Prostate gland (tissue), 2 donors: ENCODE data around the gene RAB27B. TPM values are rescaled to one million over a fixed set of nuclear protein-coding genes. Genes with fewer than 3 reads are reported as not detected.

Source experiments
- DNase-seq: peaks from one replicate; pipeline ENCODE4 v3.0.0-alpha.2; 2019; ENCODE audit warnings: low spot score
- H3K27ac ChIP-seq, 2 donors: fragments of 200-600 bp; sonication (generic); 2 replicates each; pipeline ENCODE4 v1.5.1; 2017 to 2019
- H3K27me3 ChIP-seq: fragments of 200-600 bp; sonication (generic); replicated peaks from 2 replicates; pipeline ENCODE4 v1.5.1; 2019; ENCODE audit not compliant: insufficient read depth
- H3K36me3 ChIP-seq, 2 donors: fragments of 200-600 bp; sonication (generic); 1 replicate in 1 of 2; 2 replicates in 1 of 2; pipeline versions ENCODE4 v1.5.1 to v1.8.1; 2017 to 2019
- H3K4me1 ChIP-seq: fragments of 200-600 bp; sonication (generic); replicated peaks from 2 replicates; pipeline ENCODE4 v1.5.1; 2019
- H3K4me3 ChIP-seq, 2 donors: fragments of 200-600 bp; sonication (generic); 2 replicates each; pipeline ENCODE4 v1.5.1; 2017 to 2019
- H3K9me3 ChIP-seq: fragments of 200-600 bp; sonication (generic); 2 replicates; pipeline ENCODE4 v1.5.1; 2017
- CTCF ChIP-seq, 4 experiments: fragments of 200-600 bp in 2 of 4; fragments of 450-650 bp in 2 of 4; sonication (generic) in 2 of 4; IDR thresholded peaks; 1 replicate in 3 of 4; 2 replicates in 1 of 4; pipeline ENCODE4 v1.5.1; 2016 to 2019; ENCODE audit warnings: antibody characterized with exemption in 4 of 4, mild to moderate bottlenecking in 2 of 4, moderate library complexity in 2 of 4
- POLR2A ChIP-seq: fragments of 450-650 bp; IDR thresholded peaks from one replicate; pipeline ENCODE4 v1.6.1; 2016; ENCODE audit warnings: antibody characterized with exemption, mild to moderate bottlenecking
- POLR2AphosphoS5 ChIP-seq: sonication (generic); formaldehyde crosslinking; IDR thresholded peaks from one replicate; pipeline ENCODE4 v1.6.1; 2017; ENCODE audit warnings: antibody characterized with exemption
- WGBS: methylation state at CpG from one replicate; pipeline ENCODE4 v1.1.5; 2018; 5-methylcytosine and 5-hydroxymethylcytosine counted together
- intact Hi-C: fragments of 100-400 bp; cut with DNase I; formaldehyde crosslinking; loops from one replicate; pipeline ENCODE4 v1.14.2; 2022
- total RNA-seq, 2 donors: library from RNA; depleted of rRNA; stranded (reverse); fragments of >200 nt; gene quantifications; one replicate each; pipeline ENCODE4 v1.1.0, GENCODE V29; 2016

RAB27B gene
- total RNA-seq, 2 donors from 2014 or later = 10.7 to 60.2 TPM

- no peaks in the 10 kb centered on the region for H3K36me3 ChIP-seq
- H3K4me3 ChIP-seq = no peak overlapping the region
- no peak for TF ChIP-seq POLR2AphosphoS5
- TF ChIP-seq POLR2A = no peak
- no peak for TF ChIP-seq CTCF (IDR thresholded peaks at IDR 0.05)
- 62% methylated on average over 6 of the region's 6 CpGs for WGBS
- H3K4me1 ChIP-seq = no peaks in the 10 kb centered on the region
- H3K9me3 ChIP-seq = no peaks in the 10 kb centered on the region
- H3K27me3 ChIP-seq = no peaks in the 10 kb centered on the region
- no peak overlapping the region for H3K27ac ChIP-seq
- intact Hi-C loops = no loop called here
- DNase-seq = no peak
These were observed 43.0 kb downstream of the RAB27B start for GRCh38 chr18:54871231-54871630.

DNA sequence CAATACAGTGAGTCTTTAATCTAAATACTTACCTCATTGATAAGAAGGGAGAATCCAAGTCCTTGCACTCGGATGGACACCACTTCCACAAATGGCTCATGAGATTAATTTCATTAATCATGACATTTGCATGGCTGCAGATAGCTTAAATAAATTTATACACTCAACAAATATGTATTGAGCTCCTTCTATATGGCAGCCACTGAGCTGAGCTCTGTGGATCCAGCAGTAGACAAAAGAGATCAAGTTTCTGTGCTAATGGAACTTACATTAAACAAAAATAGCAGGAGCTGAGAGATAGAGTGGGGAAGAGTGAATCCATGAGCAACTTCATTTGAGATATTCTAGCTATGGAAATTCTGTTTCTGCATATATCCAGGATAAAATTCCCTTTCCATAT, 44.4 kb downstream of the RAB27B start:
- Histone ChIP-seq H3K4me3 (no peak overlapping the region), H3K27ac (no peak overlapping the region), H3K27me3 (no peaks in the 10 kb centered on the region), H3K36me3 (no peaks in the 10 kb centered on the region), H3K4me1 (no peaks in the 10 kb centered on the region), H3K9me3 (no peaks in the 10 kb centered on the region)
- intact Hi-C loops = no loop called here
- no peak for TF ChIP-seq POLR2A
- TF ChIP-seq CTCF (IDR thresholded peaks at IDR 0.05) = no peak
- TF ChIP-seq POLR2AphosphoS5 = no peak
- DNase-seq = no peak
- 76% methylated on average over 1 of the region's 1 CpG for WGBS

DNA sequence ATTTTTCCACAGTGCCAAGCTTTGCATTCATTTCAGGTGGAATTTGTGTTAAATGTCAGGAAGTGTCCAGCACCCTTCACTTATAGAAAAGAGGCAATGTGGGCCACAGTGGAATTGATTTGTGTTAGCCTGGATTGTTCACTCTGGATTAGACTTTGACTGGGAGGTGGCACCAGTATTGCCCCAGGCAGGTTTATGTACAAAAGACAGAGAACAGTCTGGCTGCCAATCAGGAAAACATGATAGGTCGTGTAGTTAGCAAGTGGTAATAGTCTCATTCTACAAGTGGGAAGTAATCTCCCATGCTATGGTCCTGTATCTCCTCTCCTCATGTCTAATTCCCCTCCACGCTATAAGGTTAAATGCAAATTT, 45.6 kb downstream of the RAB27B start:
- intact Hi-C loops = no loop called here
- no peaks in the 10 kb centered on the region for H3K27me3 ChIP-seq
- WGBS = 61% methylated on average over 2 of the region's 2 CpGs
- no peaks in the 10 kb centered on the region for H3K4me1 ChIP-seq
- H3K27ac ChIP-seq = no peak overlapping the region
- H3K4me3 ChIP-seq = no peak overlapping the region
- TF ChIP-seq POLR2AphosphoS5 (no peak), CTCF (IDR thresholded peaks at IDR 0.05) (no peak), POLR2A (no peak)
- no peak for DNase-seq
- no peaks in the 10 kb centered on the region for H3K36me3 ChIP-seq
- H3K9me3 ChIP-seq = no peaks in the 10 kb centered on the region

DNA sequence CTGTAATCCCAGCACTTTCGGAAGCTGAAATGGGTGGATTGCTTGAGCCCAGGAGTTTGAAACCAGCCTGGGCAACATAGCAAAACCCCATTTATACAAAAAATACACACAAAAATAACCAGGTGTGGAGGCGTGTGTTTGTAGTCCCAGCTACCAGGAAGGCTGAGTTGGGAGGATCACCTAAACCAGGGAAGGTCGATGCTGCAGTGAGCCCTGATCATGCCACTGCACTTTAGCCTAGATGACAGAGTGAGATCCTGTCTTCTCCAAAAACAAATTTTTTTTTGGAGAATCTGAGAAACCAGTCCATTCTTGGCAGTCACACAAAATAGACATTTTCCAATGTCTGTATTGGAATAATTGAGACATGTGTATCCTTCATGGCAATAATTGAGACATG, 46.8 kb downstream of the RAB27B start:
- WGBS = 74% methylated on average over 3 of the region's 3 CpGs

More for the DNA sequence above, 46.8 kb downstream of the RAB27B start:
- Histone ChIP-seq H3K9me3 (no peaks in the 10 kb centered on the region), H3K27me3 (no peaks in the 10 kb centered on the region), H3K4me1 (no peaks in the 10 kb centered on the region), H3K36me3 (no peaks in the 10 kb centered on the region), H3K4me3 (no peak overlapping the region), H3K27ac (no peak overlapping the region)
- intact Hi-C loops = no loop called here
- TF ChIP-seq POLR2A (no peak), CTCF (IDR thresholded peaks at IDR 0.05) (no peak), POLR2AphosphoS5 (no peak)
- no peak for DNase-seq
